Activated naive CD4-positive, alpha-beta T cell treated with anti-CD3 and anti-CD28 coated beads, Interleukin-2, amount 10 ng/mL, durations not matched to agents 7 days and 5 days (primary cell): ENCODE measurements around the gene TNK2.

Experiments
- CTCF ChIA-PET: fragments of 350-600 bp; sonication (Branson Sonifier 250); formaldehyde crosslinking; loops from one replicate; lab custom pipeline; 2021; ENCODE audit warnings: antibody characterized with exemption; lab: Charles Lee
- DNase-seq: peaks from one replicate; pipeline ENCODE4 v3.0.0-alpha.2; 2020
- H3K27ac Mint-ChIP-seq: one replicate; pipeline ENCODE4 v1.8.0; 2021; ENCODE audit warnings: mild to moderate bottlenecking, moderate library complexity, mixed read lengths
- H3K27me3 Mint-ChIP-seq: one replicate; pipeline ENCODE4 v1.8.0; 2021; ENCODE audit warnings: mild to moderate bottlenecking, mixed read lengths
- H3K36me3 Mint-ChIP-seq: one replicate; pipeline ENCODE4 v1.8.0; 2021; ENCODE audit warnings: mixed read lengths
- H3K4me1 Mint-ChIP-seq: one replicate; pipeline ENCODE4 v1.8.0; 2021; ENCODE audit warnings: mixed read lengths
- H3K4me3 Mint-ChIP-seq: one replicate; pipeline ENCODE4 v1.8.0; 2021; ENCODE audit warnings: mild to moderate bottlenecking, moderate library complexity, mixed read lengths
- H3K9me3 Mint-ChIP-seq: one replicate; pipeline ENCODE4 v1.8.0; 2021; ENCODE audit warnings: mixed read lengths

TNK2 gene

GRCh38 chr3:195892105-195893043 is 16.0 kb downstream of the TNK2 start:
- peaks cover 24% of the 10 kb centered on the region for H3K4me1 Mint-ChIP-seq
- no peak overlapping the region for H3K4me3 Mint-ChIP-seq
- CTCF ChIA-PET = interaction anchor here (2.4 to 7.9 kb wide), 5 partner anchors 15 to 36 kb away, joined by 18 to 118 read pairs (median 29); partner anchors contain the start of gene TNK2
- H3K36me3 Mint-ChIP-seq = peaks cover 13% of the 10 kb centered on the region
- no peaks in the 10 kb centered on the region for H3K9me3 Mint-ChIP-seq
- H3K27me3 Mint-ChIP-seq = no peaks in the 10 kb centered on the region
- no peak overlapping the region for H3K27ac Mint-ChIP-seq
- no peak for DNase-seq

DNA sequence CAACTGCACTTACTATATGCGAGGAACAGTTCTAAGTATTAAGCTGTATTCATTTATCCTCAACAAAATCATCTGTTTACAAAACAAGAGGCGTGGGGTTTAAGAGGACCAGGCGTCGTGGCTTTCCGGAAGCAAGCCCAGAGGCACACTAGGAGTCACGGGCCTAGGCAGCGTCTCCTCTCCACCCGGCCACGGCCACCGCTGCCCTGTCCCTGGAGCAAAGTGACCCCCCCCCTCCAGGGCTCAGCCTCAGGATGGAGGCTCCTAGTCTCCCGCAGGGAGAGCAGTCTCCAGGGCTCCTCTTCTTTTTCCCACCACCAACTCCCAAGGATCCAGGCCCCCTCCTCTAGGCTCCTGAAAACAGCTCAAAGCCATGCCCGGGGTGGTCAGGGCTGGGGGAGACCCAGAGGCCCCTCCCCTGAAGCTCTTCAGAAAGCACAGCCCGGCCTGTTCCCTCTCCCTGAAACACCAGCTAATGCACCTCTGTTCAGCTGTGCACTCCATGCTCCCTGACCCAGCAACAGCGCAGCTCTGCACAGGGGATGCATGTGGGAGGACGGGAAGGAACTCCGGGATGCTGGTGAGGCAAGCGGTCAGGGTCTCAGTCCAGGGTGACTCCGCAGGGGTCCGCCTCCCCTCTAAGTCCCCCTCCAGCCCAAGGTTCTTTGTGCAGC is 16.8 kb downstream of the TNK2 start:
- Mint-ChIP-seq H3K4me3 (no peak overlapping the region), H3K9me3 (no peaks in the 10 kb centered on the region), H3K27me3 (no peaks in the 10 kb centered on the region), H3K4me1 (peaks cover 16% of the 10 kb centered on the region), H3K27ac (no peak overlapping the region), H3K36me3 (peaks cover 13% of the 10 kb centered on the region)
- no peak for DNase-seq
- CTCF ChIA-PET = interaction anchor here (1.2 to 7.9 kb wide), 4 partner anchors 9 to 30 kb away, joined by 3 to 118 read pairs (median 38); partner anchors contain the start of gene TNK2

DNA sequence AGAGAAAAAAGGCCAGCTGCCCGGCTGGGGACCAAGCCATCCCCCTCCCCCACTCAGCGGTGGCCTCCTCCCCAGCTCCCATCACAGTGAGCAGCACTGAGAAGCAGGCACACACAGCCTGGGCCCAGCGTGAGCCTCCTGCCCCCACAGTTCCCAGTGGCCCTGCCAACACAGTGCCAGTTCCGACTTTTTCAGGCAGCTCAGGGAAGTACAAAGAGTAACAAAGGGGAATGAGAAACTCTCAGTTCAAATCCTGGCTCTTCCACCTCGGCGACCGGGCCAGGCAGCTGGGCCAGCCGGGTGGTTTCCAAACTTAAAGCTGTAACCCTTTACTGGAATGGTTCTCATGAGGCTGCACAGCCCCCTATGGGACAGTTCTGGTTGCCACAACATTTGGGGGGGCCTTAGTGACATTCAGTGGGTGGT is 18.5 kb downstream of the TNK2 start:
- DNase-seq = no peak
- CTCF ChIA-PET = interaction anchor here (1.0 to 1.2 kb wide), 3 partner anchors 11 to 29 kb away, joined by 3 read pairs; no protein-coding TSS in a partner anchor
- Mint-ChIP-seq H3K27me3 (no peaks in the 10 kb centered on the region), H3K9me3 (no peaks in the 10 kb centered on the region), H3K27ac (no peak overlapping the region), H3K4me3 (no peak overlapping the region), H3K36me3 (peaks cover 13% of the 10 kb centered on the region), H3K4me1 (peaks cover 11% of the 10 kb centered on the region)

- CTCF ChIA-PET = interaction anchor here (0.6 to 1.0 kb wide), 3 partner anchors 29 to 640 kb away, joined by 3 read pairs; no protein-coding TSS in a partner anchor
- peaks cover 13% of the 10 kb centered on the region for H3K36me3 Mint-ChIP-seq
- no peaks in the 10 kb centered on the region for H3K27me3 Mint-ChIP-seq
- H3K4me1 Mint-ChIP-seq = peaks cover 6% of the 10 kb centered on the region
- H3K9me3 Mint-ChIP-seq = no peaks in the 10 kb centered on the region
- H3K27ac Mint-ChIP-seq = no peak overlapping the region
- no peak for DNase-seq
- H3K4me3 Mint-ChIP-seq = no peak overlapping the region
Observed at GRCh38 chr3:195888981-195889869, 19.1 kb downstream of the TNK2 start.

GRCh38 chr3:195888311-195888761 is 20.0 kb downstream of the TNK2 start:
- Mint-ChIP-seq H3K27me3 (no peaks in the 10 kb centered on the region), H3K4me1 (peaks cover 2% of the 10 kb centered on the region), H3K9me3 (no peaks in the 10 kb centered on the region), H3K36me3 (peaks cover 15% of the 10 kb centered on the region), H3K27ac (peak overlapping the region; percentile 21), H3K4me3 (no peak overlapping the region)
- no peak for DNase-seq
- CTCF ChIA-PET = no interaction called here

DNA sequence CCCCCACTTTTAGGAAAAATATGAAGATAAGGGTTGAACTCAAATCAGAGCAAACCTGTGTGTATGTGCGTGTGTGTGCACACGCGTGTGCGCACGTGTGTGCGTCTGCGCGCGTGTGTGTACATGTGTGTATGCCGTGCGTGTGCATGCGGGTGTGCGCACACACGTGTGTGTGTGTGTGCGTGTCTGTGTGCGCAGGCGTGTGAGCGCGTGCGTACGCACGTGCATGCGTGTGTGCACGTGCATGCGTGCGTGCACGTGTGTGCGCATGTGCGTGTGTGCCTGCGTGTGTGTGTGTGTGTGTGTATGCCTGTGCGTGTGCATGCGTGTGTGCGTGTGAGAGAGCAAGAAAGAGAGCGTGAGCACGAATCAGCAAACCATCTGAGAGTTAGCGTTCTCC is 20.7 kb downstream of the TNK2 start:
- CTCF ChIA-PET = no interaction called here
- H3K4me3 Mint-ChIP-seq = no peak overlapping the region
- H3K27ac Mint-ChIP-seq = no peak overlapping the region
- no peak for DNase-seq
- no peaks in the 10 kb centered on the region for H3K9me3 Mint-ChIP-seq
- H3K4me1 Mint-ChIP-seq = peaks cover 2% of the 10 kb centered on the region
- peaks cover 18% of the 10 kb centered on the region for H3K36me3 Mint-ChIP-seq
- H3K27me3 Mint-ChIP-seq = no peaks in the 10 kb centered on the region

DNA sequence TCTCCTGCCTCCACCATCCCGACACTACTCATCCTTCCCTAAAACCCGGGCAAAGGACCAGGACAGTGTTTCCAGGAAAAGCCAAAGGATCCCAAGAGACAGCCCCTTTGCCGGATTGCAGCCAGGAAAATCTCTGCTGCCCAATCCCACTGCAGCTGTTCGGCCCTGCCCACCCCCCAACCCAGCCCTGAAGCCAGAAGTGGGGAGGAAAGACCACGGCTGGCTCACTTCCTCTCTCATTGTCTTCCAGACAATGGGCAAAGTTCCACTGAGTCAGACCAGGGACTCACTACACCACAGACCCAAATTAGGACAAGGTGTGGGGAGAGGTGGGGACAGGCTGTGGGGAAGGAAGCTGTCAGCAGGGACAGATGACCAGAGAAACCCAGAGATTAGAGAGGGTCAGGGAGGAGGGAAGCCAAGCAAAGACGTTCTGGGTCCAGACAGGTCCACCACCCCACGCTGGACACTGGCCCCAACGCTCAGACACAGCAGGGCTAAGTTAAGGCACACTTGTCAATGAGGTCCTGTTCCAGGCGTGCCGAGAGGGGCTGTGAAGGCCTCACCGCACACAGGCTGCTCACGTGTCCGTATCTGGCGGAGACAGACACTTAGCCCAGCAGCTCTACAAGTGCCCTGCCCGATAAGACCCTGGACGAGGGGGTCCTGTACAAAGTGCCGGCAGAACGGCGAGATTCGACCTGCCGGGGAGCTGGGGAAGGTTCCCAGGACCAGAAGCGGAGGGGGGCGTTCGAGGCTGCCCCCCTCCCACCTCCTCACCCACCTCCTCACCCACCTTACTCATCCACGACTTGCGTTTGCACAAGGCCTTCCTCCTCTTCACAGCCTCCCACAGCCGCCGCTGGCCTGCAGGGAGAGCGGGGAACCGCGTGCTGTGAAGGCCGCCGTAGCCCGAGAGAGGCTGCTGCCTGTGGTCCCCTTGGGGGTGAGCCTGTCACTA is 21.9 kb downstream of the TNK2 start:
- Mint-ChIP-seq H3K27me3 (no peaks in the 10 kb centered on the region), H3K9me3 (no peaks in the 10 kb centered on the region)

GRCh38 chr3:195885036-195885891 is 23.1 kb downstream of the TNK2 start:
- Mint-ChIP-seq H3K4me3 (no peak overlapping the region), H3K27me3 (no peaks in the 10 kb centered on the region), H3K4me1 (peaks cover 2% of the 10 kb centered on the region), H3K27ac (no peak overlapping the region), H3K36me3 (peaks cover 20% of the 10 kb centered on the region), H3K9me3 (no peaks in the 10 kb centered on the region)
- CTCF ChIA-PET = interaction anchor here (2.6 kb wide), 1 partner anchor 9 kb away, joined by 9 read pairs; no protein-coding TSS in a partner anchor
- no peak for DNase-seq

More for the DNA sequence above, 21.9 kb downstream of the TNK2 start:
- Mint-ChIP-seq H3K36me3 (peaks cover 20% of the 10 kb centered on the region), H3K27ac (no peak overlapping the region), H3K4me1 (peaks cover 2% of the 10 kb centered on the region), H3K4me3 (no peak overlapping the region)
- CTCF ChIA-PET = interaction anchor here (2.6 kb wide), 1 partner anchor 8 kb away, joined by 9 read pairs; no protein-coding TSS in a partner anchor
- no peak for DNase-seq

DNA sequence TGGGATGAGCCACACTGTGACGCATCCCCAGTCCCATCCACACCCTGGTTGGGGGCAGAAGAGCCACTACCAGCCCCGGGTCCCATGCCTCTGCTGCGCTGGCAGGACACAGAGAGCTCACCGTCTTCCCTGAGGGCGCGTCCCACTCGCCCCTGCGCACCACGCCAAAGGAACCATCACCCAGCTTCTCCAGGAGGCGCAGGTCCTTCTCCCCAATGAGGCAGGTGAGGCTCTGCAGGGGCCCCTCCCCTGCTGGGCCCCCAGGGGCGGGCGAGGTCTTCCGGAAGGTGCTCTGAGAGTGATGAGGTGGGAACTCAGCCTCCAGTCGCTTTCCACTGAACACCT is 23.7 kb downstream of the TNK2 start:
- no peak overlapping the region for H3K4me3 Mint-ChIP-seq
- H3K9me3 Mint-ChIP-seq = no peaks in the 10 kb centered on the region
- H3K27me3 Mint-ChIP-seq = no peaks in the 10 kb centered on the region
- CTCF ChIA-PET = interaction anchor here (2.6 kb wide), 1 partner anchor 10 kb away, joined by 9 read pairs; no protein-coding TSS in a partner anchor
- no peak overlapping the region for H3K27ac Mint-ChIP-seq
- peaks cover 2% of the 10 kb centered on the region for H3K4me1 Mint-ChIP-seq
- no peak for DNase-seq
- peaks cover 20% of the 10 kb centered on the region for H3K36me3 Mint-ChIP-seq

- Mint-ChIP-seq H3K27me3 (no peaks in the 10 kb centered on the region), H3K4me3 (no peak overlapping the region), H3K27ac (no peak overlapping the region), H3K9me3 (no peaks in the 10 kb centered on the region), H3K36me3 (peaks cover 22% of the 10 kb centered on the region), H3K4me1 (peaks cover 2% of the 10 kb centered on the region)
- CTCF ChIA-PET = interaction anchor here (1.0 kb wide), 1 partner anchor 31 kb away, joined by 4 read pairs; no protein-coding TSS in a partner anchor
- no peak for DNase-seq
Observed at GRCh38 chr3:195883801-195884200, 24.6 kb downstream of the TNK2 start.

DNA sequence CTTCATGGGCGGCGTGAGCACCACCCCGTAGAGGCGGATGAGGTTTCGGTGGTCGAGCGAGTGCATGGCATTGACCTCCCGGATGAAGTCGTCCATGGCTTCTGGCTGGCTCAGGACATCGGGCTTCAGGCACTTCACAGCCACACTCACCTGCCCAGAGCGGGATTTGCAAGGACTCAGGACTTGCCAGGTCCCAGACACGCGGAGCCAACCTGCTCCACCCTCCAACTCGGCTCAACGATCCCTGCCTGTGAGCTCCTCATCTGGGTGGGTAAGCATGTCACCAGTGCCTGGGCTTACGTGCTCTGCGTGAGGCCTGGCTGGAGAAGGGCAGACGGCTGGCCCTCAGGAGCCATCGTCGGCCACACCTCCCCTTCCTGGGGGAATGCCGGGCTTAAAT is 25.2 kb downstream of the TNK2 start:
- Mint-ChIP-seq H3K27me3 (no peaks in the 10 kb centered on the region), H3K4me1 (peaks cover 2% of the 10 kb centered on the region), H3K4me3 (no peak overlapping the region), H3K9me3 (no peaks in the 10 kb centered on the region), H3K36me3 (peaks cover 19% of the 10 kb centered on the region), H3K27ac (no peak overlapping the region)
- no peak for DNase-seq
- CTCF ChIA-PET = interaction anchor here (1.0 kb wide), 1 partner anchor 32 kb away, joined by 4 read pairs; no protein-coding TSS in a partner anchor

DNA sequence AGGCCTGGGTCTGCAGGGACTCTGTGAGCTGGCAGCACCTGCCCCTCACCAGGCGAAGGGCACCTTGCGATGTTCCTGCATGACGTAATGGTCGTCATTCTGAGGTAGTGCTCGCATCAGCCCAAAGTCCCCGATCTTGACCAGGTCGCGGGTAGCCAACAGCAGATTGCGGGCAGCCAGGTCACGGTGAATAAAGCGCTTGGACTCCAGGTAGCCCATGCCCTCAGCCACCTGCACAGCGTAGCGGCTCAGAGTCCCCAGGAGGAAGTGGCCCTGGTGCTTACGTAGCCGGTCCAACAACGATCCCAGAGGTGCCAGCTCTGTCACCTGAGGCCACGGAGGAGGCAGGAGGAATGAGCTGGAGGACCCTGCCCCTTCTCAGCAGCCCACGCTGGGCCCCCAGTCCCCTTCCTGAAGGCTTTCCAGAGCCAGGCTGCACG is 26.3 kb downstream of the TNK2 start:
- DNase-seq = no peak
- H3K4me1 Mint-ChIP-seq = peaks cover 2% of the 10 kb centered on the region
- no peak overlapping the region for H3K27ac Mint-ChIP-seq
- no peaks in the 10 kb centered on the region for H3K9me3 Mint-ChIP-seq
- peaks cover 18% of the 10 kb centered on the region for H3K36me3 Mint-ChIP-seq
- CTCF ChIA-PET = no interaction called here
- no peak overlapping the region for H3K4me3 Mint-ChIP-seq
- no peaks in the 10 kb centered on the region for H3K27me3 Mint-ChIP-seq
